Osteocyte (in vitro differentiated cells): ENCODE measurements around the gene PRKN. TPM values are rescaled to one million over a fixed set of nuclear protein-coding genes. Genes with fewer than 3 reads are reported as not detected.

Experiments used
- DNase-seq: peaks from one replicate; pipeline ENCODE4 v3.0.0; 2021; ENCODE audit warnings: mixed read lengths; ENCODE audit not compliant: unreplicated experiment; ENCODE audit errors: extremely low spot score
- H3K27ac Mint-ChIP-seq: one replicate; pipeline ENCODE4 v1.8.0; 2021; ENCODE audit warnings: mild to moderate bottlenecking, mixed read lengths; ENCODE audit not compliant: unreplicated experiment
- H3K27me3 Mint-ChIP-seq: one replicate; pipeline ENCODE4 v1.8.0; 2021; ENCODE audit warnings: mixed read lengths; ENCODE audit not compliant: unreplicated experiment
- H3K36me3 Mint-ChIP-seq: one replicate; pipeline ENCODE4 v1.8.0; 2021; ENCODE audit warnings: mixed read lengths; ENCODE audit not compliant: unreplicated experiment
- H3K4me1 Mint-ChIP-seq: one replicate; pipeline ENCODE4 v1.8.0; 2021; ENCODE audit warnings: mixed read lengths; ENCODE audit not compliant: unreplicated experiment
- H3K4me3 Mint-ChIP-seq: one replicate; pipeline ENCODE4 v1.8.0; 2021; ENCODE audit warnings: mild to moderate bottlenecking, moderate library complexity, mixed read lengths; ENCODE audit not compliant: unreplicated experiment
- H3K9me3 Mint-ChIP-seq: one replicate; pipeline ENCODE4 v1.8.0; 2021; ENCODE audit warnings: mixed read lengths; ENCODE audit not compliant: unreplicated experiment
- CTCF ChIP-seq: fragments of 200-600 bp; sonication (generic); IDR thresholded peaks from 2 replicates; pipeline ENCODE4 v1.5.0; 2021; ENCODE audit warnings: antibody characterized with exemption, mild to moderate bottlenecking, moderate library complexity
- total RNA-seq: library from RNA; stranded (reverse); gene quantifications from 2 replicates; pipeline ENCODE4 v1.2.1, GENCODE V29; 2021

Gene PRKN
- total RNA-seq, 1 donor from 2014 or later, result 13.4 TPM

DNA sequence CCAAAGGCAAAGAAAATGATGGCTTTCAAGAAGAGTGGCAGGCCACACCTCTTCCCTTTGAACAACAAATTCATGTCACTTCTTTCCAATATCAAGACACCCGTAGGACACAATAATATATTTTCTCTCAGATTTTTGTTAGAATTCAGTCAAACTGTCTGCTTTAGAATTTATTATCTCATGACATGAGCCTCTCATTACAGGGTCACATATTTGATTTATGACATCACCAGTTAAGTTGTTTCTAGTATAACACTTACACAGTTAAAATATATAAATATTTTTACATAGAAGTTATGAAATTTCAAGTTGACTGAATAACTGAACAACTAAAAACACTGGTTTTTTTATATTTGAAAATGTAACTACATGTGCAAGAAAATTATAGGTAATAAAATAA, 1133.2 kb downstream of the PRKN start:
- Mint-ChIP-seq H3K27ac (no peak overlapping the region), H3K27me3 (no peaks in the 10 kb centered on the region), H3K9me3 (peaks cover 3% of the 10 kb centered on the region), H3K4me1 (peaks cover 25% of the 10 kb centered on the region), H3K4me3 (no peak overlapping the region), H3K36me3 (peaks cover 2% of the 10 kb centered on the region)
- TF ChIP-seq CTCF, result no peak
- no peak for DNase-seq

GRCh38 chr6:161590961-161591627, 1136.5 kb downstream of the PRKN start:
- H3K36me3 Mint-ChIP-seq, result peaks cover 2% of the 10 kb centered on the region
- TF ChIP-seq CTCF, result peak; percentile 47
- peak overlapping the region; percentile 69 for H3K27ac Mint-ChIP-seq
- peaks cover 18% of the 10 kb centered on the region for H3K4me1 Mint-ChIP-seq
- no peaks in the 10 kb centered on the region for H3K27me3 Mint-ChIP-seq
- H3K9me3 Mint-ChIP-seq, result peaks cover 3% of the 10 kb centered on the region
- no peak for DNase-seq
- no peak overlapping the region for H3K4me3 Mint-ChIP-seq

- Mint-ChIP-seq H3K27me3 (no peaks in the 10 kb centered on the region), H3K36me3 (no peaks in the 10 kb centered on the region), H3K4me3 (no peak overlapping the region), H3K9me3 (no peaks in the 10 kb centered on the region), H3K27ac (no peak overlapping the region), H3K4me1 (peaks cover 20% of the 10 kb centered on the region)
- no peak for DNase-seq
- TF ChIP-seq CTCF, result no peak
These were observed 1140.7 kb downstream of the PRKN start for GRCh38 chr6:161586887-161587286.

- H3K36me3 Mint-ChIP-seq, result no peaks in the 10 kb centered on the region
- H3K27ac Mint-ChIP-seq, result no peak overlapping the region
- no peaks in the 10 kb centered on the region for H3K27me3 Mint-ChIP-seq
- DNase-seq, result no peak
- H3K4me1 Mint-ChIP-seq, result peaks cover 10% of the 10 kb centered on the region
- H3K9me3 Mint-ChIP-seq, result no peaks in the 10 kb centered on the region
- H3K4me3 Mint-ChIP-seq, result no peak overlapping the region
- no peak for TF ChIP-seq CTCF
These were observed 1142.8 kb downstream of the PRKN start for GRCh38 chr6:161584621-161585340.

GRCh38 chr6:161584051-161584450, 1143.5 kb downstream of the PRKN start:
- no peak overlapping the region for H3K27ac Mint-ChIP-seq
- DNase-seq, result no peak
- H3K36me3 Mint-ChIP-seq, result no peaks in the 10 kb centered on the region
- H3K4me1 Mint-ChIP-seq, result peaks cover 9% of the 10 kb centered on the region
- TF ChIP-seq CTCF, result no peak
- H3K9me3 Mint-ChIP-seq, result no peaks in the 10 kb centered on the region
- no peak overlapping the region for H3K4me3 Mint-ChIP-seq
- no peaks in the 10 kb centered on the region for H3K27me3 Mint-ChIP-seq
